Endothelial cell of umbilical vein (primary cell): Measurements from ENCODE around the gene CDK6. TPM values are rescaled to one million over a fixed set of nuclear protein-coding genes. Genes with fewer than 3 reads are reported as not detected.

Experiments used
- BruUV-seq: library from RNA; stranded (reverse); fragments of 400-500 nt; replicated peaks from 2 replicates; lab custom pipeline; 2021; lab: Mats Ljungman, UMichigan
- CTCF ChIA-PET: fragments of 300-600, 350-600 bp; sonication (Branson Sonifier 250); formaldehyde crosslinking; loops from one replicate; lab custom pipeline; 2021; ENCODE audit warnings: antibody characterized with exemption, inconsistent platforms; lab: Charles Lee
- POLR2A ChIA-PET: fragments of 300-600, 350-600 bp; sonication (Branson Sonifier 250); formaldehyde crosslinking; loops from one replicate; lab custom pipeline; 2021; ENCODE audit warnings: antibody characterized with exemption, inconsistent platforms; lab: Charles Lee
- DNase-seq: peaks from one replicate; pipeline ENCODE4 v3.0.0-alpha.2; 2011; ENCODE audit warnings: low read depth, low spot score
- FAIRE-seq: peaks from 2 replicates; lab custom pipeline; 2011; peaks lifted over from hg19 to GRCh38; lab: Jason Lieb, UNC
- H2AFZ ChIP-seq: 2 replicates; pipeline ENCODE4 v1.6.0; 2012; ENCODE audit warnings: low read depth, low read length, control low read depth, inconsistent platforms
- H3K27ac ChIP-seq: 2 replicates; pipeline ENCODE4 v1.5.1; 2011; ENCODE audit warnings: low read depth, mild to moderate bottlenecking, control low read depth, low read length, moderate library complexity; ENCODE audit not compliant: insufficient read depth
- H3K27me3 ChIP-seq, 2 experiments: 2 replicates each; pipeline versions ENCODE4 v1.6.0 to v1.6.1; 2011; ENCODE audit warnings: low read length in 2 of 2, mixed read lengths in 1 of 2; ENCODE audit not compliant: control insufficient read depth in 2 of 2, insufficient read depth in 2 of 2
- H3K36me3 ChIP-seq, 2 experiments: 2 replicates in 1 of 2; 3 replicates in 1 of 2; pipeline ENCODE4 v1.5.1; 2011; ENCODE audit warnings: low read length in 2 of 2, mild to moderate bottlenecking in 1 of 2, moderate library complexity in 1 of 2; ENCODE audit not compliant: control insufficient read depth in 2 of 2, insufficient read depth in 2 of 2; ENCODE audit errors: extremely low read depth in 1 of 2
- H3K4me1 ChIP-seq: 3 replicates; pipeline ENCODE4 v1.5.1; 2011; ENCODE audit warnings: mild to moderate bottlenecking, low read length; ENCODE audit not compliant: control insufficient read depth, insufficient read depth; ENCODE audit errors: extremely low read depth
- H3K4me2 ChIP-seq: 2 replicates; pipeline ENCODE4 v1.6.1; 2011; ENCODE audit warnings: low read length, control low read depth, mixed read lengths; ENCODE audit not compliant: insufficient read depth
- H3K4me3 ChIP-seq, 3 experiments: fragments of 200-600 bp in 1 of 3; sonication (generic), shearing (Covaris generic) in 1 of 3; replicated peaks in 1 of 3; 2 replicates each; pipeline ENCODE4 v1.5.1; 2011 to 2016; ENCODE audit warnings: control low read depth in 3 of 3, low read length in 3 of 3, mild to moderate bottlenecking in 2 of 3, inconsistent platforms in 1 of 3, low read depth in 1 of 3, moderate library complexity in 1 of 3; ENCODE audit not compliant: insufficient read depth in 1 of 3
- H3K79me2 ChIP-seq: 2 replicates; pipeline ENCODE4 v1.6.0; 2012; ENCODE audit warnings: low read length, inconsistent platforms; ENCODE audit not compliant: control insufficient read depth, insufficient read depth
- H3K9ac ChIP-seq: replicated peaks from 2 replicates; pipeline ENCODE3; 2011; ENCODE audit warnings: low read length, control low read depth; ENCODE audit not compliant: insufficient read depth; ENCODE audit errors: extremely low read depth
- H3K9me1 ChIP-seq: replicated peaks from 3 replicates; pipeline ENCODE4 v1.6.0; 2011; ENCODE audit warnings: mild to moderate bottlenecking, low read length; ENCODE audit not compliant: control insufficient read depth, insufficient read depth; ENCODE audit errors: extremely low read depth
- H3K9me3 ChIP-seq: replicated peaks from 2 replicates; pipeline ENCODE4 v1.5.1; 2012; ENCODE audit warnings: low read length, inconsistent platforms; ENCODE audit not compliant: control insufficient read depth, insufficient read depth
- H4K20me1 ChIP-seq: replicated peaks from 2 replicates; pipeline ENCODE3; 2011; ENCODE audit warnings: mild to moderate bottlenecking, low read length; ENCODE audit not compliant: control insufficient read depth, insufficient read depth; ENCODE audit errors: extremely low read depth
- CTCF ChIP-seq, 2 donors: IDR thresholded peaks; 1 replicate in 1 of 2; 2 replicates in 1 of 2; pipeline ENCODE4 v1.5.1; 2011; ENCODE audit warnings: low read length in 2 of 2, mild to moderate bottlenecking in 2 of 2, moderate library complexity in 2 of 2, control low read depth in 1 of 2, inconsistent platforms in 1 of 2, low read depth in 1 of 2; ENCODE audit not compliant: insufficient read depth in 1 of 2; ENCODE audit errors: extremely low read depth in 1 of 2
- EZH2 ChIP-seq: IDR thresholded peaks from 2 replicates; pipeline ENCODE4 v1.6.1; 2012; ENCODE audit warnings: borderline replicate concordance, low read depth, mild to moderate bottlenecking, moderate library complexity, low read length, inconsistent platforms; ENCODE audit not compliant: severe bottlenecking
- FOS ChIP-seq: IDR thresholded peaks from 2 replicates; pipeline ENCODE4 v1.6.1; 2011; ENCODE audit warnings: mild to moderate bottlenecking, low read length, moderate library complexity, borderline replicate concordance; ENCODE audit not compliant: insufficient read depth
- GATA2 ChIP-seq: IDR thresholded peaks from 2 replicates; pipeline ENCODE4 v1.7.0; 2011; ENCODE audit warnings: low read depth, mild to moderate bottlenecking, moderate library complexity, mixed read lengths, low read length; ENCODE audit not compliant: insufficient read length, insufficient read depth
- JUN ChIP-seq: IDR thresholded peaks from 2 replicates; pipeline ENCODE4 v1.6.1; 2011; ENCODE audit warnings: borderline replicate concordance, low read depth; ENCODE audit not compliant: insufficient read length, insufficient read depth
- MAX ChIP-seq: IDR thresholded peaks from 2 replicates; pipeline ENCODE4 v1.6.1; 2011; ENCODE audit not compliant: insufficient read depth, insufficient read length
- MYC ChIP-seq: IDR thresholded peaks from one replicate; pipeline ENCODE4 v1.6.1; 2011; ENCODE audit warnings: mild to moderate bottlenecking, low read depth, low read length
- POLR2A ChIP-seq: IDR thresholded peaks from 2 replicates; pipeline ENCODE4 v1.6.1; 2012; ENCODE audit warnings: low read depth, mild to moderate bottlenecking, control low read depth, low read length
- POLR2AphosphoS5 ChIP-seq: IDR thresholded peaks from 2 replicates; pipeline ENCODE4 v1.6.1; 2012; ENCODE audit warnings: low read depth, mild to moderate bottlenecking, control low read depth, low read length, moderate library complexity; ENCODE audit not compliant: insufficient read depth
- dilution Hi-C: fragments of 300-500 bp; cut with MboI; formaldehyde crosslinking; loops from one replicate; pipeline ENCODE4 v1.15.0; 2019; ENCODE audit warnings: low sequenced_read_pairs; ENCODE audit not compliant: extremely low pct_ligation_motif_present
- intact Hi-C: fragments of 100-400 bp; cut with micrococcal nuclease; formaldehyde crosslinking; loops from one replicate; pipeline ENCODE4 v1.10.0; 2022
- polyA plus RNA-seq, 4 experiments: library from polyadenylated mRNA; depleted of rRNA in 3 of 4; stranded (reverse) in 3 of 4; unstranded in 1 of 4; fragments of >200 nt; gene quantifications; 2 replicates each; pipeline versions ENCODE4 v1.2.1 to v1.2.3, GENCODE V29; 2011 to 2012; ENCODE audit warnings: missing spikeins in 1 of 4
- total RNA-seq: library from RNA; stranded (reverse); gene quantifications from 2 replicates; pipeline ENCODE4 v1.2.3, GENCODE V29; 2021

The CDK6 gene
- total and polyA plus RNA-seq, 2 donors (not counting 3 experiments of a cell fraction or from before 2014, with no cell fraction given), result 6.0 to 28.2 TPM

GRCh38 chr7:92761391-92762097 lies 74.8 kb downstream of the CDK6 start:
- POLR2A ChIA-PET, result no interaction called here
- FAIRE-seq, result no peak
- Histone ChIP-seq H3K9me3 (no peaks in the 10 kb centered on the region), H3K27me3 (no peaks in the 10 kb centered on the region), H4K20me1 (no peaks in the 10 kb centered on the region), H3K9me1 (no peaks in the 10 kb centered on the region), H3K27ac (no peak overlapping the region), H3K36me3 (no peaks in the 10 kb centered on the region), H2AFZ (no peak overlapping the region), H3K4me2 (no peak overlapping the region), H3K79me2 (no peaks in the 10 kb centered on the region), H3K4me1 (peaks cover 8% of the 10 kb centered on the region), H3K9ac (no peak overlapping the region), H3K4me3 (no peak overlapping the region)
- intact Hi-C loops, result no loop called here
- CTCF ChIA-PET, result interaction anchor here (1.7 kb wide), 1 partner anchor 71 kb away, joined by 4 read pairs; no protein-coding TSS in a partner anchor
- dilution Hi-C loops, result no loop called here
- TF ChIP-seq JUN, result no peak
- TF ChIP-seq MYC, result no peak
- TF ChIP-seq MAX, result no peak
- TF ChIP-seq FOS, result no peak
- no peak for TF ChIP-seq POLR2A
- no peak for TF ChIP-seq EZH2
- DNase-seq, result no peak
- no TSS peak for BruUV-seq

- no peak overlapping the region for H3K27ac ChIP-seq
- dilution Hi-C loops, result no loop called here
- POLR2A ChIA-PET, result no interaction called here
- peaks cover 2% of the 10 kb centered on the region for H3K9me1 ChIP-seq
- H3K79me2 ChIP-seq, result peaks cover 2% of the 10 kb centered on the region
- no peak for DNase-seq
- no peaks in the 10 kb centered on the region for H4K20me1 ChIP-seq
- BruUV-seq, result no TSS peak
- no peak overlapping the region for H3K4me3 ChIP-seq
- no peak for FAIRE-seq
- TF ChIP-seq GATA2 (no peak), FOS (no peak), POLR2AphosphoS5 (no peak), MAX (no peak), CTCF (IDR thresholded peaks at IDR 0.05; ENCODE audit: extremely low read depth in 1 of 2, insufficient read depth in 1 of 2, low read depth in 1 of 2, low read length in 2 of 2) (no peak), JUN (no peak), POLR2A (no peak)
- H3K4me1 ChIP-seq, result peaks cover 3% of the 10 kb centered on the region
- H3K9ac ChIP-seq, result no peak overlapping the region
- H3K4me2 ChIP-seq, result no peak overlapping the region
- no peaks in the 10 kb centered on the region for H3K36me3 ChIP-seq
- intact Hi-C loops, result no loop called here
- no peak overlapping the region for H2AFZ ChIP-seq
- no peaks in the 10 kb centered on the region for H3K9me3 ChIP-seq
- CTCF ChIA-PET, result no interaction called here
- H3K27me3 ChIP-seq, result no peaks in the 10 kb centered on the region
Measured at GRCh38 chr7:92758796-92759431, 77.5 kb downstream of the CDK6 start.
